ENCODE data around the gene IL19. TPM values are rescaled to one million over a fixed set of nuclear protein-coding genes. Genes with fewer than 3 reads are reported as not detected.
"Not testable (repeated sequence)": the region's sequence is repeated elsewhere in the genome, so short reads cannot be mapped to it uniquely, and the experiment has no call there.

Gene IL19
- total RNA-seq, 1 experiment from 2014 or later, result not detected

DNA sequence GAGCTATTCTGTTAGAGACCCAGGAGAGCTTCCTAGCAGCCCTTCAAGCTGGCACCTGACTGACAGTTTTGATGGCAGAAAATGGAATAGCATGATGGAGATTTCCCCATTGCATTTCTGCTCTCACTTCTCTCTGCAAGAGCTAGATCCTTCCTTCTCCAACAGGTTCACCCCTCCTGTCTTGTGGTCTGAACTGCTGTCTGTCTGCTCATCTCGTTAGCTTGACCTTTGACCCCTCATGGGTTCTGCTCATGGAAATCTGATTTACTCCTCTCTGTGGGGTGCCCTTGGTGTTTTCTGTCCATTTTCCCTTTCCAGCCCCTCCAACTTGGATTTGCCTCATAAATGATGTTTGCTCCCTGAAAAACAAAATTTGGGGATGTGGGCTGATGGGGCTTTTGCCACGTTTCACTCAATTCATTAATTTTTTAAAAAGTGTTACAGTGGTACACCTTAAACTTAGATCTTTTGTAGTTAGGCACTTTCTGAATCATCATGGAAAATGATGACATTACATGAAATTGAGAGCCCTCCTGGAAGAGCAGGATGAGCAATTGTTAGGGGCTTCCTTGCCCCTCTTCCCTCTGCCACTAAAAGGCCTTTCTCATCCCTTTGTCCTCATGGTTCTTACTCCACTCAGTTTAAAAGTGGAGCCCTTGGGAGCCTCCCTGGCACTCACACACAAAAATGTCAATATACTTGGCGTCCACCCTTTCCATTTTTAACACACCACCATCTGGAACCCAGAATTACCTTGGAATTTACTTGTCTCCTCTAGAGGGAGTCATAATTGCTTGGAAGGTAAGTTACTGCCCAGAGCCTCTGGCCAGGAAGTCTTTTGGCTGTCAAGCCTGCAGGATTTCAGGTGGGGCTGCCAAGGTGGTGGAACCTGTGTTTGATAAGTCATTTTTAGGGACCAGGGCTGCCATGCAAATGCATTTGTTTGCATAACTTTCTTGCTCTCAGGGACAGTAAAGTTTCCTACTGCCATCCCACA is 31.9 kb upstream of the IL19 start:
- in situ Hi-C loops (cut with HindIII; ENCODE audit: low pct_unique_long_range_greater_than_20kb, low sequenced_read_pairs), result no loop called here
- no peak for DNase-seq (ENCODE audit: low read depth)

DNA sequence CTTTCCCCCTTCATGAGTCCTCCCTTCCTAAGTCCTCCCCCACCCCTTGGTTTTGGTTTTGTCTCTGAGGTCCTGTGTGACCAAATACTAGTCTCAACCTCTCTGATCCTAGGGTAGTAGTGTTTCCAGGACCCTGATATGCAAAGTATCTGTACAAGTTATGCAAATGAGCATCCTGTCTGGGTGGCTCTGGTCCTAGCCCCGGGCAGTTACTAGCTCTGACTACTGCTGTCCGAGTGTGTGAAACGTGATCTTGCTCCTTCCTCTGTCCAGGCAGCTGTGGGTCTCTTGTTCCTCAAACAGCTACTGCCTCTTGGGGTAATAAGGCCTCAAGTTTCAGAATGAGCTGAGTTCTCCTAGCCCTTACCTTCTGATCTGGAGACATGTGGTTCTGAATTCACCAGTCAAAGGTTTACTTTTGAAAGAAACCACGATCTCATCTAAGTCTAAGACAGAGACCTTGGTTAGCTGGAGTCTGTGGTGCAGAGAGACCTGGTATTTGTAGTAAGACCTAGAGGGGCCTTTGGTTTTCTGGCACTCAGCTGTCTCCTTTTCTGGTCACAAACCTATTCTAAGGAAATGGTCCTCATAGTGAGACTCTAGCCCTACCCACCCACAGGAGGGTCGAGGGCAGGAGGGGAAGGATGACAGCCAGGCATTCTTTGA is 31.0 kb upstream of the IL19 start:
- no peak for DNase-seq (ENCODE audit: low read depth)
- in situ Hi-C loops (cut with HindIII; ENCODE audit: low pct_unique_long_range_greater_than_20kb, low sequenced_read_pairs), result no loop called here

DNA sequence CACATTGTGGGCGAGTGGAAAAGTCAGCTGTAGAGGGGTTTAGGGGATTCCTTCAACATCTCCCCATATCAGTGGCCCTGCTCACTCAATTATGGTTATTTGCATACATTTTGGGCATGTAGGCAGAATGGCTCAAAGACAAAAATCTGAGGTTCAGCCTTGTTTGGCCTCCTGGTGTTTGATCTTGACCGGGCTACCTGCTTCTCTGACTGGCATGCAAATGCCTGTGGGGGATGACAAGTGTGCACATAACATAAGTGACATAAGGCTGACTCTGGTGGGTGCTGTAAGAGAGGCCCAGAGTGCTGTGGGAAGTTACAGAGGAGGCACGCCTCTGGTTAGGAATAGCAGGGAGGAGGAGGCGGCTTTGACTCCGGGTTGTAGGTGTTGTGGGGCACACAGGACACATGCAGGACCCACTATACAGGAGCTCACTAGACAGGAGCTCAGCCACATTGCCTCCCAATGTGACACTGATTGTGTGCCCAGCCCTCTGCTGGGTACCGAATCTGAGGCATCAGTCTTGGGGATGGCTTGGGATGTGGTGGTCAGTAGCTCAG is 29.4 kb upstream of the IL19 start:
- in situ Hi-C loops (cut with HindIII; ENCODE audit: low pct_unique_long_range_greater_than_20kb, low sequenced_read_pairs), result no loop called here
- DNase-seq (ENCODE audit: low read depth), result no peak

DNA sequence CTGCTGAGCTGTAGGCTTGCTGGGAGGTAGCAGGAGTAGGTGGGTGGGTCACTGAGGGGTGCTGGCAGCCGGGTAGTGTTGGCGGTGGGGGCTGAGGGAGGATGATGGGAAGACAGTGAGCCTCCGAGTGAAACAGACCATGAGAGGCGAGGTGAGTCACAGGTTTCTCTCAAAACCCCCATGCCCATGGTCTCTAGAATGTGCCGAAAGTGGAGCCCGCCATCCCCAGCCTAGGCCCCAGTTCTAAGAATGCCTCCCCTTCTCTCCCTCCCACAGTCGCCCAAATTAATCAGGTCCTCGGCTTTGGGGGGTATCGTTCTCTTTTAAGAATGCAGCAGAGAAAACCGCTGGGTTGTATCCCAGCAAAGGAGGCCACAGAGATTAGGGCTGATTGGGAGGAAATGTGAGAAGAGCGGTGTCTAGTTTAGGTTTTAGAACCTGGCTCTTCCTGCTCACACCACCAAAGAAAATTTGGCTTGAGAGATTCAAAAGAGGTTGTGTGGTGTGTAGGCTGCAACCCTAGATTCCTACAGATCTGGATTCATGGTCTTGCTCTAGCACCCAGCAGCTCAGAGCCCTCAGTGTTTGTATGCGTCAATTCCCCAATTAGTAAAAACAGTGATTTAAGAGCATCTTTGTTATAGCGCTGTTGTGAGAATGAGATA is 27.7 kb upstream of the IL19 start:
- in situ Hi-C loops (cut with HindIII; ENCODE audit: low pct_unique_long_range_greater_than_20kb, low sequenced_read_pairs), result no loop called here

DNA sequence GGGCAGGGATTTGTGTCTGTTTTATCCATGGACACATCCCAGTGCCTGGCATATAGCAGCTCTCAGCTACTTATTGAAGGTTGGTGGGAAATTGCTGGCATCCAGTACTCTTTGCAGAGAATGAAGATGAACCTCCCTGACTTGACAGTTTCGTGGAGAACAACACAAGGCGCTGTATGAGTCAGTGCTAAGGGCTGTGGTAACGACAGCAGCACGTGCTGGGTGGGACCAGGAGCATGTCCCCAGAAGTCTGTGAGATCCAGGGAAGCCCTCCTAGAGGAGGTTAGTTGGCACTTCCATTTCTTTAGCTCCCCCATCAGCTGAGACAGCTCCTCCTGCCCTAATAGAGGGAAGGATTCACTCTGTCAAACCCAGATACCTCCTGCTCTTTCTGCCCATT is 25.9 kb upstream of the IL19 start:
- no peak for DNase-seq (ENCODE audit: low read depth)
- in situ Hi-C loops (cut with HindIII; ENCODE audit: low pct_unique_long_range_greater_than_20kb, low sequenced_read_pairs), result no loop called here

More for the DNA sequence above, 27.7 kb upstream of the IL19 start:
- DNase-seq (ENCODE audit: low read depth), result no peak

DNA sequence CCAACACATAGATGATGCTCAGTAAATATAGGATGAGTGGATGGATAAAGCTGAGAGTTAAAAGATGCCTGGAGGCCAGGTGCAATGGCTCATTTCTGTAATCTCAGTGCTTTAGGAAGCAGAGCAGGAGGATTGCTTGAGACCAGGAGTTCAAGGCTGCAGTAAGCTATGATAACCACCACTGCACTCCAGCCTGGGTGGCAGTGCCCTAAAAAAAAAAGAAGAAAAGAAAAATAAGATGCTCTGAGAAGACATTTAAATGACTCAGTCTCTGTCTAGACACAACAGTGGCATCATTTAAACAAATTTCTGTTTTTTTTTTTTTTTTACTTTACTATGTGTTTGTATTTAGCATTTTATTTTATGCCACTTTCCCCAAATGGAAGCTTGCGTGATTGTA is 25.3 kb upstream of the IL19 start:
- in situ Hi-C loops (cut with HindIII; ENCODE audit: low pct_unique_long_range_greater_than_20kb, low sequenced_read_pairs), result no loop called here
- DNase-seq (ENCODE audit: low read depth), result no peak

DNA sequence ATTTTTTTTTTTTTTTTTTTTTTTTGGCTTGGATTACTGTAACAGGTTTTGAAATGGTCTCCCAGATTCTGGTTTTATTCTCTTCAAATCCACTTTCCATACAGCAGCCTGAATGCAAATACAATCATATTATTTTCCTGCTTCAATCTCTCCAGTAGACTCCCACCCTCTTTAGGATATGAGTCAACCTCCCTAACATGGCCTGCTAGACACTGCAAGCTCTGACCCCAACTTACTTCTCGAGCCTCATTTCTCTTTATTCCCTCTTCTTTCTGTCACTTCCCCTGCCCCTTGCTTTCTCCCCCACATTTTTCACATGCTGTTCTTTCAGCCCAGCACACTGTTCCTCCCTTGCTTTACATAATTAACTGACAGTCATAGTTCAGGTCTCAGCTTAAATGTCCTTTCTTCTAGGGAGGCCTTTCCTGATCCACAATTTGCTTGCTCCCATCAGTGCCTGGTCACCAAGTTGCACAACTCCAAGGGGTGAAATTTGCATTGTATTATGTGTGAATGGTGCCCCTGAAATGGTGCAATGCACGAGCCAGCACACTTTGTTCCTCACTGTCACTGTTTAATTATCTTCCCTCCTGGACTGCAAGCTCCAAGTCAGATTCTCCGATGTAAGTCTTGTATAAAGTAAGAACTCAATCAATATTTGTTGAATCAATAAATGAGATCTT is 22.1 kb upstream of the IL19 start:
- in situ Hi-C loops (cut with HindIII; ENCODE audit: low pct_unique_long_range_greater_than_20kb, low sequenced_read_pairs), result no loop called here
- no peak for DNase-seq (ENCODE audit: low read depth)

DNA sequence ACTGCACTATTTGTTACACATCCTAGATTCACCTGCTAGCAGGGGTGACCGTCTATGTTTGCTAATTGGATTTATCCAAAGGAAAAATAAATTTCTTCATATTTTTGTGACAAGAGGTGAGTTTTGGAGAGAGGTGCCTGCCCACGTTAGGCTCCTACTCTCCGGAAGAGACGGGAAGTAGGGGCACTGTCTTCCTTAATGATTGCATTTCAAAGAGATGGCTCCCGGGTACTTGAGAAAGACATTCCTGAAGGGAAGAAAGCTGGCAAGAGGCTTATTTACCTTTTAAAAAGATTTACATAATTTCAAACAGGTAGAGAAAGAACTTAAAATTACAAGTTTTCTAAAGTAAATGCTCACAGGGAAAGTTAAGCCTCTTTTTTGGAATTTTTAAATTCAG is 18.7 kb upstream of the IL19 start:
- in situ Hi-C loops (cut with HindIII; ENCODE audit: low pct_unique_long_range_greater_than_20kb, low sequenced_read_pairs), result no loop called here
- DNase-seq (ENCODE audit: low read depth), result no peak

DNA sequence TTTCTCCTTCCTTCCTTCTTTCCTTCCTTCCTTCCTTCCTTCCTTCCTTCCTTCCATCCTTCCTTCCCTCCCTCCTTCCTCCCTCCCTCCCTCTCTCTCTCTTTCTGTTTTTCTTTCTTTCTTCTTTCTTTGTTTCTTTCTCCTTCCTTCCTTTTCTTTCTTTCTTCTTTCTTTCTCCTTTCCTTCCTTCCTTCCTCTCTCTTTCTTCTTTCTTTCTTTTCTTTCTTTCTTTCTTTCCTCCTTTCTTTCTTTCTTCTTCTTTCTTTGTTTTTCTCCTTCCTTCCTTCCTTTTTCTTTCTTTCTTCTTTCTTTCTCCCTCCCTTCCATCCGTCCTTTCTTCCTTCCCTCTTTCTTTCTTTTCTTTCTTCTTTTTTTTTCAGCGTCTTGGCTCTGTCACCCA is 18.1 kb upstream of the IL19 start:
- in situ Hi-C loops (cut with HindIII; ENCODE audit: low pct_unique_long_range_greater_than_20kb, low sequenced_read_pairs), result no loop called here

DNA sequence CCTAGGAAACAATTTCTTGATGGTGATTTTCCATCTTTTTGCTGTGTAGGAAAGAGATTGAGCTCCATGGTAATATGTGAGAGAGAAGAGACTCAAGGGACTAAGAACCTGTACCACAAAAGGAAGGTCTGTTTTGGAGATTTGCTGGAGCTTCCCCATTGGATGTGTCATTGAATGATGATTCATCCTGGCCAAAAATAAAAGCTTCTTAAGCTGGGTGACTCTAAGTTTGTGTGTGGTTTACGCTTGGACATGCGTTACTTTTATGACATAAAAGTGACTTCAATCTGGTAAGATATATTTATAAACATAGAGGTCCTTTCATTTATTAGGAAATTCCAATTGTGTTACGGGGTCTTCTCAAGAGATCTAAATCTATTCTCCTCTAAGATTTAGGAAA is 17.4 kb upstream of the IL19 start:
- in situ Hi-C loops (cut with HindIII; ENCODE audit: low pct_unique_long_range_greater_than_20kb, low sequenced_read_pairs), result no loop called here
- no peak for DNase-seq (ENCODE audit: low read depth)

More for the DNA sequence above, 18.1 kb upstream of the IL19 start:
- DNase-seq (ENCODE audit: low read depth), result no peak

DNA sequence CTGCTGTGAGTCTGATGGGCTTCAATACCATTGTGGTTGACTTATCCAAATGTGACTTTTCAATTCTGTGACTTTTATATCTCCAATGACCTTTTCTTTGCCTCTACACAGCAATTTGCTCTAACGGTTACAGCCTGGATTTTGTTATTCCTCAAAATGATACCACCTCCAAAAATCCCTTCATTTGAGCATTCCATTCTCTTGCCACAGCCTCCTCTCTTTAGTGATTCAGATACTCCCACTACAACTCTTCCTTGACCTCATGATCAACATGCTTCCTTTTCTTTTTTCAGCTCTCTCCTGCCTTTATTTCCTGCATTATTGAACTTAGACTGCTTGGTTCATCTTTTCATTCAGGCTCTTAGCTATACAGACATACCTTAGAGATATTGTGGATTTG is 16.6 kb upstream of the IL19 start:
- in situ Hi-C loops (cut with HindIII; ENCODE audit: low pct_unique_long_range_greater_than_20kb, low sequenced_read_pairs), result no loop called here
- no peak for DNase-seq (ENCODE audit: low read depth)

DNA sequence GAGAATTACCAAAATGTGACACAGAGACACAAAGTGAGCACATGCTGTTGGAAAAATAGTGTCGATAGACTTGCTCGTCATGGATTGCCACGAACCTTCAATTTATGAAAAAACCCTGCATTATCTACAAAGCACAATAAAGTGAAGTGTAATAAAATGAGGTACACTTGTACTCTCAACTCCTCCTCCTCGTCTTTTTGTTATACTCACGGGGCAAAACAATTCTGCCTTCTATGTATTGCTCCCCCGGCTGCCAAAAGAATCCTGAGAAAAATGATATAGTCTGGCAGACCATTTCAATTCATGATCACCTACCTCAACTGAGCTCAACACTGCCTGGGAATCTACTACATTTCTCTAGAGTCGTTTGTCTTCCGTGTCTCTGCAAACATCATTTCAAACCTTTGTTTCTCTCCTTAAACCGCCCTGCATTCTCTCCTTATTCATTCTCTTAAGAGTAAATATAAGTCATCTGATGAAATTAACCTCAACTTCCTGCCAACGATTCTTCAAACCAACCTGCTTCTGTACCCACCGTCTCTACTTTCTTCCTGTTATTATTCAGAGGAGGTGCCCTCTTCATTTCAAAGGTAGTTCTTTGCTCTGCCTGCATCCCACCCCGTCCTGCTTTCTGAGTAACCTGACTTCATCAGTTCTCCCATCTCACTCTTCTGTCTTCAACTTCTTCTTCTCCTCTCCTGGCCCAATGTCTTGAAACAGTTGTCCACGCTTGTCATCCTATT is 12.9 kb upstream of the IL19 start:
- no peak for DNase-seq (ENCODE audit: low read depth)
- in situ Hi-C loops (cut with HindIII; ENCODE audit: low pct_unique_long_range_greater_than_20kb, low sequenced_read_pairs), result no loop called here

DNA sequence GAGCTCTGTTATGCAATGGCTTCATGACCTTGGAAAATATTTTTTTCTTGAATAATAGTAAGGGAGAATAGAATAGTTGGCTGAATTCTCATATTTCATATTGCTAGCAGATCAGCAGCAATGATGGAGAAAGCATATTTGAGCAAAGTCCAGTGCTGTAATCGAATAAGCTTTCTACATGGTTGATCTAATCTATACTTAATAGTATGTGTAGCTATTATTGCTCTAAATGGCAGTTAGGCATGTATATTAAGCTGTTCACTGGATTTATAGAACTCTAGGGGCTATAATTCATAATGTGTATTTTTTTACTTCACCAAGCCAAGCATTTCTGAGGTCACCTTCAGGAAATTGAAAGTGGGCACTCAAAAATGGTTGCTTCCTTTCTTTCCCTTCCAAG is 10.0 kb upstream of the IL19 start:
- no peak for DNase-seq (ENCODE audit: low read depth)
- in situ Hi-C loops (cut with HindIII; ENCODE audit: low pct_unique_long_range_greater_than_20kb, low sequenced_read_pairs), result no loop called here

DNA sequence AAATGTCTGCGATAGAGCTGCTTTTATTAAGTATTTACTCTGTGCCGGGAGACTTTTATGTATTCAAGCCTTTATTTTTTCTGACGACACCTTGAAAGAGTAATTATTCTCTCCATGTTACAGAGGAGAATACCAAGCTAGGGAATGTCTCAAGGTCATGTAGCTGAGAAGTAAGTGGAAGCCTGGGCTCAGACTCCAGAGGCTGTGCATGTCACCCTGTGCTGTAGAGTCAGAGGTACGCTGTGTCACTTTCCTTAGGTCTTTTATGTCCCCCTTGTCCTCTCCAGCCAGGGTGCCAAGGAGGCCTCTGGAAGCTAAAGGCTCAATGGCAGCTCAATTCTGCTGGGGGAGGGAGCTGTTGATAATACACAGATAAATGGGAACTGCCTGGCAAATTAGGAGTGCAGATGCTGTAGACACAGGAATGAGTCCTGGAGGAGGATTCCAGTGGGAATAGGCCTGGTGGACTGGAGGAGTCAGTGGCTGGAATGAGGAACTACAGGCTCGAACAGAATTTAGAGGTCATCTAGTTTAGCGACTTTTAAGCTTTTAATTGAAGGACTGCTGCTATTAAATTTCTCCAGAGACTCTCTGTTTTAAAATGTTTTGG is 9.3 kb upstream of the IL19 start:
- in situ Hi-C loops (cut with HindIII; ENCODE audit: low pct_unique_long_range_greater_than_20kb, low sequenced_read_pairs), result no loop called here
- DNase-seq (ENCODE audit: low read depth), result no peak

DNA sequence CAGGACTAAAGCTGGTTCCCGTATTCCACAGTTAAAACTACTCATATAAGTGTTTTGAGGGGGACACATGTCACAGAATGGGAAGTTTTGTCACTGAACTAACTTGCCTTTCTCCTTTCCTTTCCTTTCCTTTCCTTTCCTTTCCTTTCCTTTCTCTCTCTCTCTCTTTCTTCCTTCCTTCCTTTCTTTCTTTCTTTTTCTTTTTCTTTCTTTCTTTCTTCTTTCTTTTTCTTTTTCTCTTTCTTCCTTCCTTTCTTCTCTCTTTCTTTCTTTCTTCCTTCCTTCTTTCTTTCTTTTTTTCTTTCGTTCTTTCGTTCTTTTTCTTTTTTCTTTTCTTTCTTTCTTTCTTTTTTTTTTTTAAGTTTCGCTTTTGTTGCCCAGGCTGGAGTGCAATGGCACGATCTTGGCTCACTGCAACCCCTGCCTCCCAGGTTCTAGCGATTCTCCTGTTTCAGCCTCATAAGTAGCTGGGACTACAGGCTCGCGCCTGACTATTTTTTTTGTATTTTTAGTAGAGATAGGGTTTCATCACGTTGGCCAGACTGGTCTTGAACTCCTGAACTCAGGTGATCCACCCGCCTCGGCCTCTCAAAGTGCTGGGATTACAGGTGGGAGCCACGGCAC is 7.7 kb upstream of the IL19 start:
- DNase-seq (ENCODE audit: low read depth); in situ Hi-C loops (cut with HindIII; ENCODE audit: low pct_unique_long_range_greater_than_20kb, low sequenced_read_pairs): not testable (repeated sequence)

DNA sequence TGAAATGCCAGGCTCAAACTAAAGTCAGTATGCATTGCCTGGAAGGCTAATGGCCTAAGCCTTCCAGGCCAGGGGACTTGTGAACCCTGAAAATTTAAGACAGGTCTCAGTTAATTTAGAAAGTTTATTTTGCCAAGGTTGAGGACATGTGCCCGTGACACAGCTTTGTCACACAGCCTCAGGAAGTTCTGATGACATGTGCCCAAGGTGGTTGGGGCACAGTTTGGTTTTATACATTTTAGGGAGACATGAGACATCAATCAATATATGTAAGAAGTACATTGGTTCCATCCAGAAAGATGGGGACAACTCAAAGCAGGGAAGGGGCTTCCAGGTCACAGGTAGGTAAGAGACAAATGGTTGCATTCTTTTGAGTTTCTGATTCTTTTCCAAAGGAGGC is 4.8 kb upstream of the IL19 start:
- DNase-seq (ENCODE audit: low read depth); in situ Hi-C loops (cut with HindIII; ENCODE audit: low pct_unique_long_range_greater_than_20kb, low sequenced_read_pairs): not testable (repeated sequence)

Measured in Caki2 (cell line).